GM21526 (cell line): ENCODE measurements around the gene MDC1.
A peak's percentile ranks its signal among the peaks of the same experiment; 100 is the strongest.

Experiments used
- ATAC-seq: cut with Tn5 transposase; IDR thresholded peaks from one replicate; pipeline ENCODE4 v1.9.1; 2021; ENCODE audit warnings: moderate library complexity; ENCODE audit not compliant: unreplicated experiment, low FRiP score

MDC1 gene

GRCh38 chr6:30705620-30706019, 11.5 kb downstream of the MDC1 start:
- ATAC-seq = no peak

GRCh38 chr6:30703821-30704220, 13.3 kb downstream of the MDC1 start:
- no peak for ATAC-seq

GRCh38 chr6:30703011-30703410, 14.1 kb downstream of the MDC1 start:
- ATAC-seq = no peak

- ATAC-seq = no peak
These were observed 16.7 kb downstream of the MDC1 start for GRCh38 chr6:30700340-30700739.

GRCh38 chr6:30696432-30696831, 20.6 kb downstream of the MDC1 start:
- ATAC-seq = no peak

- ATAC-seq = no peak
These were observed 25.8 kb downstream of the MDC1 start for GRCh38 chr6:30691208-30691847.

GRCh38 chr6:30690403-30691207, 26.5 kb downstream of the MDC1 start, which contains the start of gene NRM:
NRM (minus strand) TSS chr6:30690984; CDS start chr6:30690974, 10 bp downstream.
- ATAC-seq = no peak

GRCh38 chr6:30689985-30690384, 27.1 kb downstream of the MDC1 start:
- no peak for ATAC-seq

GRCh38 chr6:30689022-30689865, 27.8 kb downstream of the MDC1 start:
- ATAC-seq = no peak

GRCh38 chr6:30688569-30688968, 28.5 kb downstream of the MDC1 start:
- ATAC-seq = no peak

GRCh38 chr6:30687659-30688431, 29.2 kb downstream of the MDC1 start:
- ATAC-seq = no peak

- ATAC-seq = peak; percentile 35
These were observed 30.0 kb downstream of the MDC1 start for GRCh38 chr6:30686908-30687658.

- no peak for ATAC-seq
These were observed 30.8 kb downstream of the MDC1 start, which contains the start of gene PPP1R18 for GRCh38 chr6:30686009-30686907. PPP1R18 (minus strand) TSS chr6:30686645; CDS start chr6:30686018, 627 bp downstream.

- ATAC-seq = no peak
These were observed 31.7 kb downstream of the MDC1 start for GRCh38 chr6:30685157-30686008.

GRCh38 chr6:30684386-30685156, 32.5 kb downstream of the MDC1 start:
- no peak for ATAC-seq

- ATAC-seq = no peak
These were observed 33.1 kb downstream of the MDC1 start for GRCh38 chr6:30683980-30684338.
